Esophagus squamous epithelium (tissue), 4 donors: ENCODE results near the gene SIAH3.

Experiments used
- CTCF ChIP-seq, 6 experiments: fragments of 450-650 bp in 4 of 6; fragments of 200-600 bp in 2 of 6; sonication (generic) in 2 of 6; IDR thresholded peaks; one replicate each; pipeline ENCODE4 v1.5.1; 2016 to 2019; ENCODE audit warnings: antibody characterized with exemption in 6 of 6, mild to moderate bottlenecking in 4 of 6, moderate library complexity in 4 of 6
- POLR2A ChIP-seq, 4 donors: fragments of 450-650 bp; IDR thresholded peaks; one replicate each; pipeline ENCODE4 v1.6.1; 2017; ENCODE audit warnings: antibody characterized with exemption in 4 of 4, mild to moderate bottlenecking in 4 of 4, moderate library complexity in 3 of 4

- no peak for TF ChIP-seq CTCF (IDR thresholded peaks at IDR 0.05)
- TF ChIP-seq POLR2A (IDR thresholded peaks at IDR 0.05) = no peak
These were observed 9.8 kb upstream of the SIAH3 start for GRCh38 chr13:45861322-45861721.
